Measurements from ENCODE around the gene MAPK11. TPM values are rescaled to one million over a fixed set of nuclear protein-coding genes. Genes with fewer than 3 reads are reported as not detected.
A peak's percentile ranks its signal among the peaks of the same experiment; 100 is the strongest.

MAPK11 gene
- total RNA-seq, 2 experiments from 2014 or later = 23.1 to 24.6 TPM

- no peak overlapping the region for H3K27ac Mint-ChIP-seq
- CTCF ChIA-PET = interaction anchor here (1.6 to 2.8 kb wide), 2 partner anchors 81 to 96 kb away, joined by 5 to 9 read pairs; no protein-coding TSS in a partner anchor
- H3K4me1 Mint-ChIP-seq (ENCODE audit: low read depth) = peaks cover 43% of the 10 kb centered on the region
- H3K4me3 Mint-ChIP-seq = peak overlapping the region; percentile 91
- no peaks in the 10 kb centered on the region for H3K9me3 Mint-ChIP-seq
- H3K36me3 Mint-ChIP-seq = peaks cover 13% of the 10 kb centered on the region
- H3K27me3 Mint-ChIP-seq = no peaks in the 10 kb centered on the region
- DNase-seq = no peak
- POLR2A ChIA-PET = no interaction called here
- intact Hi-C loops (cut with micrococcal nuclease) = no loop called here
Observed at GRCh38 chr22:50246242-50247175, 23.7 kb downstream of the MAPK11 start.

- POLR2A ChIA-PET = no interaction called here
- CTCF ChIA-PET = interaction anchor here (1.6 to 2.8 kb wide), 2 partner anchors 82 to 97 kb away, joined by 5 to 9 read pairs; no protein-coding TSS in a partner anchor
- Mint-ChIP-seq H3K27ac (peak overlapping the region; percentile 90), H3K27me3 (no peaks in the 10 kb centered on the region), H3K4me1 (ENCODE audit: low read depth) (peaks cover 46% of the 10 kb centered on the region), H3K9me3 (no peaks in the 10 kb centered on the region), H3K4me3 (peak overlapping the region; percentile 91), H3K36me3 (peaks cover 13% of the 10 kb centered on the region)
- no peak for DNase-seq
- intact Hi-C loops (cut with micrococcal nuclease) = loop anchor here (2.0 kb wide), 3 partner anchors 97 to 375 kb away; partner anchors contain the start of genes NCAPH2 and PPP6R2
Observed at GRCh38 chr22:50245214-50246072, 24.7 kb downstream of the MAPK11 start.

- Mint-ChIP-seq H3K27ac (peak within 1 kb of the TSS; percentile 90), H3K9me3 (no peaks in the 10 kb centered on the region), H3K27me3 (no peaks in the 10 kb centered on the region), H3K4me1 (ENCODE audit: low read depth) (peaks cover 41% of the 10 kb centered on the region), H3K4me3 (peak within 1 kb of the TSS; percentile 91), H3K36me3 (peaks cover 13% of the 10 kb centered on the region)
- intact Hi-C loops (cut with micrococcal nuclease) = loop anchor here (2.0 to 5.0 kb wide), 4 partner anchors 52 to 376 kb away; partner anchors contain the start of genes NCAPH2 and PPP6R2
- ChIA-PET CTCF (interaction anchor here (0.6 to 2.8 kb wide), 15 partner anchors 8 to 376 kb away, joined by 3 to 9 read pairs (median 3); partner anchors contain the start of genes LMF2, MAPK12, NCAPH2 and SCO2), POLR2A (interaction anchor here (0.6 to 1.3 kb wide), 7 partner anchors 19 to 290 kb away, joined by 3 to 5 read pairs (median 3); partner anchors contain the start of genes LMF2, NCAPH2 and SCO2)
- DNase-seq = peak; percentile 95
Observed at GRCh38 chr22:50244420-50245213, 25.6 kb downstream of the MAPK11 start, which contains the start of gene TUBGCP6. Gene TUBGCP6 (minus strand): TSS chr22:50245023. CDS start chr22:50244459, 564 bp downstream.

- no peak for DNase-seq
- Mint-ChIP-seq H3K27ac (peak overlapping the region; percentile 90), H3K9me3 (no peaks in the 10 kb centered on the region), H3K4me3 (peak overlapping the region; percentile 91), H3K4me1 (ENCODE audit: low read depth) (peaks cover 41% of the 10 kb centered on the region), H3K27me3 (no peaks in the 10 kb centered on the region), H3K36me3 (peaks cover 13% of the 10 kb centered on the region)
- ChIA-PET POLR2A (interaction anchor here (0.6 to 1.3 kb wide), 8 partner anchors 19 to 377 kb away, joined by 3 to 5 read pairs (median 4); partner anchors contain the start of genes LMF2, NCAPH2 and SCO2), CTCF (interaction anchor here (0.6 to 7.0 kb wide), 17 partner anchors 8 to 377 kb away, joined by 3 to 34 read pairs (median 4); partner anchors contain the start of genes HDAC10, LMF2, MAPK12 and NCAPH2)
- intact Hi-C loops (cut with micrococcal nuclease) = loop anchor here (2.0 to 5.0 kb wide), 4 partner anchors 52 to 377 kb away; partner anchors contain the start of genes NCAPH2 and PPP6R2
Observed at GRCh38 chr22:50243685-50244419, 26.3 kb downstream of the MAPK11 start.

DNA sequence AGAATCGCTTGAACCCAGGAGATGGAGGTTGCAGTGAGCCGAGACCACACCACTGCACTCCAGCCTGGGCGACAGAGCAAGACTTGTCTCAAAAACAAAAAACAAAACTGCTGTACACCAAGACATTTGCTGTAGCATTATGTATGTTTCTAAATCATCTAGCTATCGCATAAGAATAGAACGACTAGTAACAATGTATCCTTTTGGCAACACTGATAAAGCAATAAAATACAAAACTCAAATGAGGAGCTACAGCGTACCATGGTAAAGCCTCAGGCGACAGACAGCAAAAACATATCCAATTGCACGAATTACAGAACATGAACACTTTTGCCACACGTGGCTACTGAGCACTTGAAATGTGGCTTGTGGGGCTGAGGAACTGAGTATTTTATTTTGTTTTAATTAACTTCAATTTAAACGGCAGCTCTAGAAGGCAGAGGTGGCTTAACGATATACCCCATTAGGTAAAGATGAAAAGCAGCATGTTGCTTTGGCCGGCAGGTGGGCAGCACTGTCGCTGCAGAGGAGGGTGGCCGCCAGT lies 27.7 kb downstream of the MAPK11 start:
- Mint-ChIP-seq H3K9me3 (no peaks in the 10 kb centered on the region), H3K4me3 (peak overlapping the region; percentile 91), H3K4me1 (ENCODE audit: low read depth) (peaks cover 35% of the 10 kb centered on the region), H3K36me3 (peaks cover 13% of the 10 kb centered on the region), H3K27me3 (no peaks in the 10 kb centered on the region), H3K27ac (no peak overlapping the region)
- CTCF ChIA-PET = interaction anchor here (0.7 to 7.0 kb wide), 18 partner anchors 9 to 378 kb away, joined by 3 to 34 read pairs (median 3); partner anchors contain the start of genes HDAC10 and SCO2
- intact Hi-C loops (cut with micrococcal nuclease) = loop anchor here (5.0 kb wide), 1 partner anchor 50 kb away; no protein-coding TSS in a partner anchor
- no peak for DNase-seq
- POLR2A ChIA-PET = no interaction called here

- ChIA-PET POLR2A (no interaction called here), CTCF (interaction anchor here (0.9 to 7.0 kb wide), 3 partner anchors 55 to 103 kb away, joined by 3 to 34 read pairs (median 4); no protein-coding TSS in a partner anchor)
- Mint-ChIP-seq H3K27me3 (no peaks in the 10 kb centered on the region), H3K4me1 (ENCODE audit: low read depth) (peaks cover 26% of the 10 kb centered on the region), H3K27ac (peak overlapping the region; percentile 38), H3K9me3 (no peaks in the 10 kb centered on the region), H3K4me3 (no peak overlapping the region), H3K36me3 (peaks cover 14% of the 10 kb centered on the region)
- intact Hi-C loops (cut with micrococcal nuclease) = no loop called here
- no peak for DNase-seq
Observed at GRCh38 chr22:50238755-50239154, 31.4 kb downstream of the MAPK11 start.

DNA sequence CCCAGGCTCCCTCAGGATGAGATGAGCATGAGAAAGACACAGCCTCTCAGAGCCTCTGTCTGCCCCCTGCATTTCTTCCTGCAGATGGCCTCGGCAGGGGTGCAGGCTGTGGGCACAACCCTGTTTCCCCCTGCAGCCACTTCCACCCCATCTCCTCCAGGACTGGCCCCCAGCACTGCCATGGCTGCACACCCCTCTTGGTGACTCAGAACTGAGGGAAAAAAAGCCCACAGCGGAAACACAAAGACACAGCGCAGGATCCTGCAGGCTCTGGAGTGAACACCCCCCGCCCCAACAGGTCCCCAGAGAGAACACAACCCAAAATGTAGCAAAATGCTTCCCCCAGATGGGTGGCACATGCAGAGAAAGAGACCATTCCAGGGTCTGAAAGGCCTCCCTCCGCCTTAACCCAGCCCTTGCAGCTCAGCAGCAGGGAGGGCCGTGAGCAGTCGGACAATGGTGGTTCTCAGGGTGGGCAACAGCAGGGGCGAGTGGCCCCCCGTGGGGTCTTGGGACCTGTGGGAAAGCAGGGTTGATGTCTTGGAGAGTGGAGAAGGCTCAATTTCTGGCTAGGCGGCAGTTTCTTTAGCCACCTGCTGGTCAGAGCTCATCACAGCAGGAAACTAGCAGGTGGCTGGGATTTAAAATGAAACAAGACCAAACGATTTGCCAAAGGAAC lies 33.3 kb downstream of the MAPK11 start:
- H3K27me3 Mint-ChIP-seq = no peaks in the 10 kb centered on the region
- CTCF ChIA-PET = interaction anchor here (0.6 to 7.0 kb wide), 5 partner anchors 9 to 469 kb away, joined by 3 to 34 read pairs (median 3); no protein-coding TSS in a partner anchor

GRCh38 chr22:50233223-50233622 lies 37.0 kb downstream of the MAPK11 start:
- peaks cover 9% of the 10 kb centered on the region for H3K36me3 Mint-ChIP-seq
- no peak overlapping the region for H3K4me3 Mint-ChIP-seq
- intact Hi-C loops (cut with micrococcal nuclease) = no loop called here
- no peak for DNase-seq
- H3K4me1 Mint-ChIP-seq (ENCODE audit: low read depth) = no peaks in the 10 kb centered on the region
- H3K9me3 Mint-ChIP-seq = no peaks in the 10 kb centered on the region
- POLR2A ChIA-PET = no interaction called here
- H3K27ac Mint-ChIP-seq = no peak overlapping the region
- no peaks in the 10 kb centered on the region for H3K27me3 Mint-ChIP-seq
- CTCF ChIA-PET = interaction anchor here (1.3 to 1.8 kb wide), 2 partner anchors 7 to 85 kb away, joined by 3 to 5 read pairs; no protein-coding TSS in a partner anchor

More for the DNA sequence above, 33.3 kb downstream of the MAPK11 start:
- intact Hi-C loops (cut with micrococcal nuclease) = no loop called here
- Mint-ChIP-seq H3K4me3 (no peak overlapping the region), H3K27ac (no peak overlapping the region), H3K4me1 (ENCODE audit: low read depth) (peaks cover 12% of the 10 kb centered on the region), H3K9me3 (no peaks in the 10 kb centered on the region), H3K36me3 (peaks cover 9% of the 10 kb centered on the region)
- no peak for DNase-seq
- POLR2A ChIA-PET = no interaction called here

DNA sequence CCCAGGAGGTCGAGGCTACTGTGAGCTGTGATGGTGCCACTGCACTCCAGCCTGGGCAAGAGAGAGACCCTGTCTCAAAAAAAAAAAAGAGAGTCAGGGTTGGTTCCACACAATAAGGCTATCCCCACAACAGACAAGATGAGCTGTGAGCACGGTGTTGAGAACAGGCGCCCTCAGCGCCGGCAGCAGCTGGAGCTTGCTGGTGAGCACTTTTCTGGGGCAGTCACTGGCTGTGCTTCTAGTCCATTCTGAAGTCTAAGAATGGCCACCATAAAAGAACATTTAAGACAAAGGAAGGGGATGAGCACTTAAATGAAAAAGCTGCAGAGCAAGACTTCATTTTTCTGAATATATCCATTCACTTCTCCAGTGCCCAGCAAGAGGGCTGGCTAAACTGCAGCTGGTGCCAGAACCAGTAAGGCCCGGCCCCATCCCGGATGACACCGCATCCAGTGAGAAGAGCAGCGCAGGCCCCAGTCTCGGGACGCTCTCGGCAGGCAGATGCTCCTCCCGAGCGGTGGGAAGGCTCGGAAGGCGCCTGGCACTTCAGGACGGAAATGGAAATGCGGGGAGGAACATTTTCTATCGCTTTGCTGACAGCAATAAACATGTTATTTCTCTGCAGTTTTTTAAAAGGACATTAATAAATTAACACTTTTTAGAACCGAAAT lies 37.6 kb downstream of the MAPK11 start:
- ChIA-PET POLR2A (no interaction called here), CTCF (interaction anchor here (0.6 to 1.8 kb wide), 4 partner anchors 8 to 84 kb away, joined by 3 to 7 read pairs (median 4); no protein-coding TSS in a partner anchor)
- Mint-ChIP-seq H3K4me3 (no peak overlapping the region), H3K9me3 (no peaks in the 10 kb centered on the region), H3K27me3 (no peaks in the 10 kb centered on the region), H3K27ac (no peak overlapping the region), H3K36me3 (peaks cover 6% of the 10 kb centered on the region), H3K4me1 (ENCODE audit: low read depth) (no peaks in the 10 kb centered on the region)
- DNase-seq = no peak
- intact Hi-C loops (cut with micrococcal nuclease) = no loop called here
